Activated CD4-positive, alpha-beta memory T cell treated with anti-CD3 and anti-CD28 coated beads, Interleukin-2, amount 10 ng/mL, durations not matched to agents 7 days and 5 days (primary cell): ENCODE measurements around the gene LZTR1. TPM values are rescaled to one million over a fixed set of nuclear protein-coding genes. Genes with fewer than 3 reads are reported as not detected.

Source experiments
- CTCF ChIA-PET: fragments of 350-600 bp; sonication (Branson Sonifier 250); formaldehyde crosslinking; loops from one replicate; lab custom pipeline; 2021; ENCODE audit warnings: antibody characterized with exemption, inconsistent platforms; lab: Charles Lee
- POLR2A ChIA-PET: fragments of 350-600 bp; sonication (Branson Sonifier 250); formaldehyde crosslinking; loops from one replicate; lab custom pipeline; 2021; ENCODE audit warnings: antibody characterized with exemption; lab: Charles Lee
- DNase-seq: peaks from one replicate; pipeline ENCODE4 v3.0.0-alpha.2; 2020
- H3K27ac Mint-ChIP-seq: one replicate; pipeline ENCODE4 v1.8.0; 2021; ENCODE audit warnings: mild to moderate bottlenecking, mixed read lengths
- H3K27me3 Mint-ChIP-seq: one replicate; pipeline ENCODE4 v1.8.0; 2021; ENCODE audit warnings: mixed read lengths
- H3K36me3 Mint-ChIP-seq: one replicate; pipeline ENCODE4 v1.8.0; 2021; ENCODE audit warnings: low read depth, mixed read lengths
- H3K4me1 Mint-ChIP-seq: one replicate; pipeline ENCODE4 v1.8.0; 2021; ENCODE audit warnings: mixed read lengths
- H3K4me3 Mint-ChIP-seq: one replicate; pipeline ENCODE4 v1.8.0; 2021; ENCODE audit warnings: mild to moderate bottlenecking, mixed read lengths
- H3K9me3 Mint-ChIP-seq: one replicate; pipeline ENCODE4 v1.8.0; 2021; ENCODE audit warnings: mixed read lengths
- total RNA-seq, 2 experiments: library from RNA; stranded (reverse); gene quantifications; one replicate each; pipeline ENCODE4 v1.2.3, GENCODE V29; 2021

LZTR1 gene
- total RNA-seq, 2 experiments from 2014 or later = 53.3 to 60.3 TPM

DNA sequence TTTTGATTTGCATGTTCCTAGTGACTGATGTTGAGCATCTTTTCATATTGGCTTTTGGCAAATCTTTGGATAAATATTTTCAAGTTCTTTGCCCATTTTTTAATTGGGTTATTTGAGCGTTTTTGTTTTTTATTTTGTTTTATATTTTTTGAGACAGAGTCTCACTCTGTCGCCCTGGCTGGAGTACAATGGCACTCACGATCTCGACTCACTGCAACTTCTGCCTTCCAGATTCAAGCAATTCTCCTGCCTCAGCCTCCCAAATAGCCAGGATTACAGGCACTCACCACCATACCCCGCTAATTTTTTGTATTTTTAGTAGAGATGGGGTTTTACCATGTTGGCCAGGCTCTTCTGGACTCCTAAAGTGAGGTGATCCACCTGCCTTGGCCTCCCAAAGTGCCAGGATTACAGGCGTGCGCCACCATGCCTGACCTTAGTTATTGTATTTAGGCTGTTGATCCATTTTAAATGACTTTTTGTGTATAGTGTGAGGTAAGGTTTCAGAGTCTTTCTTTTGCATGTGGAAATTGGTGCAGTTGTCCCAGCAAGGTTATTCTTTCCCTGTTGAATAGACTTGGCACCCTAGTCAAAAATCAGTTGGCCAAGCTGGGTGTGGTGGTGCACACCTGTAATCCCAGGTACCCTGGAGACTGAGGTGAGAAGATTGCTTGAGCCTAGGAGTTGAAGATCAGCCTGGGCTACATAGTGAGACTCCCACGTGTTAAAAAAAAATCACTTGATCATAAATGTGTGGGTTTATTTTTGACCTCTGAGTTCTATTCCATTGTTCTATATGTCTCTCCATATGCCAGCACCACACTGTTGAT lies 38.8 kb upstream of the LZTR1 start:
- DNase-seq = no peak
- Mint-ChIP-seq H3K27ac (no peak overlapping the region), H3K9me3 (no peaks in the 10 kb centered on the region), H3K27me3 (no peaks in the 10 kb centered on the region), H3K4me1 (peaks cover 34% of the 10 kb centered on the region), H3K4me3 (no peak overlapping the region), H3K36me3 (peaks cover 39% of the 10 kb centered on the region)
- ChIA-PET CTCF (interaction anchor here (0.7 kb wide), 1 partner anchor 49 kb away, joined by 4 read pairs; no protein-coding TSS in a partner anchor), POLR2A (no interaction called here)

DNA sequence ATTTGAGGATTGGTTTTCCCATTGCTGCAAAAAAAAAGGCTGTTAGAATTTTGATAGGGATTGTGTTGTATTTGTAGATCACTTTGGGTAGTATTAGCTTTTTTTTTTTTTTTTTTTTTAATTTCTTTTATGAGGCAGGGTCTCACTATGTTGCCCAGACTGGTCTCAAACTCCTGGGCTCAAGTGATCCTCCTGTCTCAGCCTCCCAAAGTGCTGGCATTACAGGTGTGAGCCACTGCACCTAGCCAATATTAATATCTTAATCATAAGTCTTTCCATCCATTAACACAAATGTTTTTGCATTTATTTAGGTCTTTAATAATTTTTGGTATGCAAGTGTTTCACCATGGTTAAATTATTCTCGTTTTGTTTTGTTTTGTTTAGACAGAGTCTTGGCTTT lies 38.1 kb upstream of the LZTR1 start:
- CTCF ChIA-PET = interaction anchor here (0.7 kb wide), 1 partner anchor 48 kb away, joined by 4 read pairs; no protein-coding TSS in a partner anchor
- H3K36me3 Mint-ChIP-seq = peaks cover 39% of the 10 kb centered on the region

DNA sequence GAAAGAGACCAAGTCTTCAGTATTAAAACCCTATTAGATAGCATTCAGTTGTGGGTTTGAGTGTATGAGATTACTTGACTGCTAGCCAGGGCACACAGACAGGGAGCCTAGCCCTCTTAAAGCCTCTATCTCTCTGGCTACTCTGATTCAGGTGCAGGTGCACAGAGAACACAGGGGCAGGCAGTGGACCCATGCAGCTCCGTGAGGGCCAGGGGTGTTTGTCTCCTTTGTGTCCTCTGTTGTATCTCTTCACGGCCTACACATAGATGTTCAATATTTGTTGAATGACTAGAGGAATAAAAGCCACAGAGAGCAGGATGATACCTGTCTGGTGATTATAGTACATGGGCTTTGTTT lies 36.5 kb upstream of the LZTR1 start:
- Mint-ChIP-seq H3K4me1 (peaks cover 32% of the 10 kb centered on the region), H3K36me3 (peaks cover 43% of the 10 kb centered on the region), H3K4me3 (no peak overlapping the region), H3K27ac (no peak overlapping the region), H3K27me3 (no peaks in the 10 kb centered on the region), H3K9me3 (no peaks in the 10 kb centered on the region)
- ChIA-PET CTCF (no interaction called here), POLR2A (no interaction called here)
- no peak for DNase-seq

More for the DNA sequence above, 38.1 kb upstream of the LZTR1 start:
- no peak for DNase-seq
- no peak overlapping the region for H3K27ac Mint-ChIP-seq
- POLR2A ChIA-PET = no interaction called here
- H3K27me3 Mint-ChIP-seq = no peaks in the 10 kb centered on the region
- peaks cover 30% of the 10 kb centered on the region for H3K4me1 Mint-ChIP-seq
- no peak overlapping the region for H3K4me3 Mint-ChIP-seq
- no peaks in the 10 kb centered on the region for H3K9me3 Mint-ChIP-seq

DNA sequence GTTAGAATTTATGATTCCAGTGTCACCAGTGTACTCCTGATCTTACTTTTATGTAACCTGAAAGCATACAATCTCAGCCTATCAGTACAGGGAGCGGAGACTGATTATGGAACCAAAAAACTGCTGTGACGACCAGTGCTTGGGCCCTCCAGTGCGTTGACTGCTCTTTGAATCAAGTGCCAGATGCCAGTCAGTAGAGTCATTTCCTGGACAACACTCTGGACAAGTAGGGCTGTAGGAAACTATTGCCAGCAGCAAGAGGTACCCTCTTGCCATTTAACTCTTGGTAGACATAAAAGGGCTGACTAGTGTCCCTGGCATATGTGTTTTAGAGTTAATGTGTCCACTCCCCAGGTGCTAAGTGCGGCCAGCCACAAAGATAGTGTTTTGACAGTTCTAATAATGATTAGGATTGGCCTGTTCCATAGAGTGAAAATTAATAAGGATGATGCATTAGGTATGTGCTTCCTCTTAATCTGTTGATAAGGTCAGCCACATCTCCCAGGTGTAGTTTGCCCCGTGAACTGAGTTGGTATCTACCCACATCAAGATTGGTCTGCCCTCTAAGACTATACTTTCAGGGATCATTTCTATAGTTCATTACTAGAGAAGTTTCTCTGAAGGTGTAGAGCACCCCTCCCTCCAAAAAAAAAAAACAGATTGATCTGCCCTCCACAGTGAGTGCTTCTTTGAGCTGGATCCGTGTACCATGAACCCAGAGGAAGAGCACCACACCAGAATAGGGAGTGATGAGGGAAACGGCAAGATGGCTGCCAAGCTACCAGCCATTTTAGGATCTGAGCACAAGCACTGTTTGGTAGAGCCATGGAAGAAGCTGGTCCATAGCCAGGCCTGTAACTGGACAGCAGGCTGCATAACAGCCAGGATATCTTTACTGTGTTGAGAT lies 35.8 kb upstream of the LZTR1 start:
- Mint-ChIP-seq H3K4me1 (peaks cover 26% of the 10 kb centered on the region), H3K27ac (no peak overlapping the region), H3K27me3 (no peaks in the 10 kb centered on the region), H3K9me3 (no peaks in the 10 kb centered on the region), H3K4me3 (no peak overlapping the region), H3K36me3 (peaks cover 41% of the 10 kb centered on the region)
- DNase-seq = no peak
- ChIA-PET POLR2A (no interaction called here), CTCF (no interaction called here)

DNA sequence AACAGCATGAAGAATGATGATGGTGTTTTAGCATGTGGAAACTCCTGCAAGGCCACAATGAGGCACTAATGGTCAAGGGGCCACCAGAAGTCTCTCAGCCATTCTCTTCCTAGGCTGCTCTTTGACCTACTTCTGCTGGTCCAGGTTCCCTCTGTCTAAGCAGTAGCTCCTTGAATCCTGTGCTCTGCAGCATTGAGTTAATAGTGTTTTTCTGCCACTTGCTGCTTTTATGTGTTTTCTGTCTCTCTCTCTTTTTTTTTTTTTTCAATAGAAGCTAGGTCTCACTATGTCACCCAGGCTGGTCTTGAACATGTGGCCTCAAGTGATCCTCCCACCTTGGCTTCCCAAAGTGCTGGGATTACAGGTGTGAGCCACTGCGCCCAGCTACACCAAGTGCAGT lies 35.1 kb upstream of the LZTR1 start:
- Mint-ChIP-seq H3K27me3 (no peaks in the 10 kb centered on the region), H3K36me3 (peaks cover 44% of the 10 kb centered on the region), H3K4me1 (peaks cover 23% of the 10 kb centered on the region), H3K9me3 (no peaks in the 10 kb centered on the region), H3K4me3 (no peak overlapping the region), H3K27ac (no peak overlapping the region)
- DNase-seq = no peak
- POLR2A ChIA-PET = no interaction called here
- CTCF ChIA-PET = interaction anchor here (0.6 kb wide), 1 partner anchor 142 kb away, joined by 4 read pairs; no protein-coding TSS in a partner anchor

DNA sequence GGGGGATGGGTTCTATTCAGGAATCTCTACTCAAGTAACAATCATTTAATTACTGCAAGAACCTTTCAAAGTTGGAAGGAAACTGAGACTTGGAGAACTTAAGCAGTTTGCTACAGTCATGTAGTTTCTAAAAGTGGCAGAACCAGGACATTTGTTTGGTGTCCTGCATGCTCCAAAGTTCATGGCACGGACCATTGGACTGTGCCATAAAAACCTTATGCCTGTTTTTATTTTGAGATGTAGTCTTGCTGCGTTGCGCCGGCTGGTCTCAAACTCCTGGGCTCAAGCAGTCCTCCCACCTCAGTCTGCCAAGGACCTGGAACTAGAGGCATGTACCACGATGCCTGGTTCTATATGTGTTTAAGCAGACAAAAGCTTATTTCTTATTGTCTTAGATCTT lies 33.6 kb upstream of the LZTR1 start:
- CTCF ChIA-PET = interaction anchor here (1.8 kb wide), 1 partner anchor 31 kb away, joined by 4 read pairs; the partner anchor contains the start of gene CRKL
- no peak for DNase-seq

DNA sequence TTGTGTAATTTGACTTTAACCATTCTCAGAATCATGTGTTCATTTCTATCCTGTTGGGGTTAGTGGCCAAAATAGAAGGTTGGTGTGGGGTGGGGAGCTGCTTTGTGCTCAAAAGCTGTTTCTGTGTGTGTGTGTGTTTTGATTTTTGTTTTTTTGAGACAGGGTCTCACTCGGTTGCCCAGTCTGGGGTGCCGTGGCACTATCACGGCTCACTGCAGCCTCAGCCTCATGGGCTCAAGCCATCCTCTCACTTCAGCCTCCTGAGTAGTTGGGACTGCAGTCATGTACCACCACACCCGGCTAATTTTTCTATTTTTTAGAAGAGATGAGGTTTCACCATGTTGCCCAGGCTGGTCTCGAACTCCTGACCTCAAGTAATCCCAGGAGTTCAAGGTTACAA lies 33.1 kb upstream of the LZTR1 start:
- Mint-ChIP-seq H3K4me3 (no peak overlapping the region), H3K9me3 (no peaks in the 10 kb centered on the region), H3K27me3 (no peaks in the 10 kb centered on the region), H3K4me1 (peaks cover 15% of the 10 kb centered on the region), H3K27ac (no peak overlapping the region), H3K36me3 (peaks cover 49% of the 10 kb centered on the region)
- no peak for DNase-seq
- POLR2A ChIA-PET = interaction anchor here (0.9 kb wide), 1 partner anchor 8 kb away, joined by 3 read pairs; no protein-coding TSS in a partner anchor
- CTCF ChIA-PET = interaction anchor here (1.8 kb wide), 1 partner anchor 32 kb away, joined by 4 read pairs; the partner anchor contains the start of gene CRKL

More for the DNA sequence above, 33.6 kb upstream of the LZTR1 start:
- Mint-ChIP-seq H3K27ac (no peak overlapping the region), H3K4me1 (peaks cover 18% of the 10 kb centered on the region), H3K9me3 (no peaks in the 10 kb centered on the region), H3K27me3 (no peaks in the 10 kb centered on the region), H3K4me3 (no peak overlapping the region), H3K36me3 (peaks cover 44% of the 10 kb centered on the region)
- POLR2A ChIA-PET = interaction anchor here (0.9 kb wide), 1 partner anchor 9 kb away, joined by 3 read pairs; no protein-coding TSS in a partner anchor

DNA sequence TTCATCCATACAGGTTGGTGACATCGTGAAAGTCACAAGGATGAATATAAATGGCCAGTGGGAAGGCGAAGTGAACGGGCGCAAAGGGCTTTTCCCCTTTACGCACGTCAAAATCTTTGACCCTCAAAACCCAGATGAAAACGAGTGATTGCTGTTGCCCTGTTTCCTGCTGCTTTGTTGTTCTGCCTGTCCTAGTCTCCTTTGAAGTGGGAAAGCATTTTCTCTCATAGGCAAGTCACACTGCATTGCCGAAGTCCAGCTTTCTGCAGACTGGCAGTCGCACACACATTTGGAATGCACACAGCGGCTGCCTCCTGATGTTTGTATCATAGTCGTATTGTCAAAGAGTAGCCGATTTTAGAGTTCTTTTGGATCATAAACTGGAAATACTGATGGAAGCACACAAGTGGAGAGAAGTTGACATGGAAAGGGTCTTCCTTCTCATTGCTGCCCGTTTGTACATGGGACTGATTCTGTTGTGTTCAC lies 32.4 kb upstream of the LZTR1 start:
- CTCF ChIA-PET = interaction anchor here (1.8 kb wide), 1 partner anchor 33 kb away, joined by 4 read pairs; the partner anchor contains the start of gene CRKL
- H3K4me1 Mint-ChIP-seq = peaks cover 15% of the 10 kb centered on the region
- DNase-seq = no peak
- no peak overlapping the region for H3K4me3 Mint-ChIP-seq
- H3K27ac Mint-ChIP-seq = no peak overlapping the region
- H3K36me3 Mint-ChIP-seq = peaks cover 53% of the 10 kb centered on the region
- no peaks in the 10 kb centered on the region for H3K27me3 Mint-ChIP-seq
- no peaks in the 10 kb centered on the region for H3K9me3 Mint-ChIP-seq
- POLR2A ChIA-PET = no interaction called here

DNA sequence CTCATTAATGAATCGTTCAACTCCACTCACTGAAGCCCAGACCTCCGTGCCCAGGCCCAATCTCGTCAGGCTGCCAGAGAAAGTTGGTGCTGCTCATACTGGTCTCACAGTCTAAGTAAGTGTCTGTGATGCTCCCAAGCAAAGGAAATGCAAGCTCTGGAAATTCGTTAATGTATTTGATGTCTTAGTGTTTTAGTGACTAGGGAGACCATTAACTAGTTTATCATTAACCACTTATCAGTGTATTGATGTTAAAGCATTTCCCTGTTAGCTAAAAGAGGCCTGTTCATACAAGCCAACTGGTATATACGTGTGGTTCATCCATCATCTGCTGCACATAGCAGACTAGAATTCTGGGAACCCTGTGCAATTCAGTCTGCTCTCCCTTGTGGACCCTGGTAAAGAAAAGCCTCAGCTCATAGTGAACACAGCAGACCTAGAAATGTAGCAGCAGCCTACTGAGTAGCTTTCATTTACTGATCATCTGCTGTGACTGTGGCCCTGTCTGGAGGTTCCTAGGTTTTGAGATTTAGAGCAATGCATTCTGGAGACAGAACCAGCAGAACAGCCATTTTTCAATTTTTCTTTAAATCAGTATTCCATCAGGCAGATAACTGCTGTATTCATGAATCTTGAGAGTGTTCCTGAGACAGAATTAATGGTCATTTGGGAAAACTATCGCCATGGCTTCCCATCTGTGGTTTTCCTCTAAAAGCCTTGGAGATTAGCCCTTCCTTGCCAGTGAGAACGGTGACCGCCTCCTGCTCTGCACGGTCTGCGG lies 30.8 kb upstream of the LZTR1 start:
- H3K9me3 Mint-ChIP-seq = no peaks in the 10 kb centered on the region
- peaks cover 1% of the 10 kb centered on the region for H3K27me3 Mint-ChIP-seq
- H3K4me3 Mint-ChIP-seq = no peak overlapping the region
- ChIA-PET CTCF (no interaction called here), POLR2A (no interaction called here)
- H3K27ac Mint-ChIP-seq = no peak overlapping the region
- peaks cover 45% of the 10 kb centered on the region for H3K36me3 Mint-ChIP-seq
- peaks cover 16% of the 10 kb centered on the region for H3K4me1 Mint-ChIP-seq
- DNase-seq = no peak

DNA sequence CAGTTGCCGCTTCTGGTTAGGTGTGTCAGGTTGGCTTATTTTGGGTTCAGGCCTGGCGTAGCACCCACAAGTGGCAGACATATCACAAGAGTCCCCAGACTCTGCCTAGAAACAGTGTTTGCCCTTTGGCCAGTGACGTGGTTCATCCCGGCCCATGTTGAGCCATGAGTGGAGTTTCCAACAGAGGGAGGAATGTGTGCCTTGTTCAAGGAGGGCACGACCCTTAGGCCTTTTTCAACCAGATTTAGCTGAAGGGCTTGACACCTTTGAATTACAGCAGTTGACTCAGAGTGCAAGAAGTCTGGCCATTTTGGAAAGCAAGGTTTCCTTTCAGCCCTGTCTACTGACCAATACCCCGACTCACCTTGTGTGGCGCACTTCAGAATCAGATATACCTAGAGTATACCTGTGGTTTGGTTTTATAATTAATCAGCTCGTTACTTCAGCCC lies 30.1 kb upstream of the LZTR1 start:
- H3K27me3 Mint-ChIP-seq = peaks cover 5% of the 10 kb centered on the region
- ChIA-PET POLR2A (no interaction called here), CTCF (no interaction called here)
- no peak overlapping the region for H3K4me3 Mint-ChIP-seq
- H3K27ac Mint-ChIP-seq = no peak overlapping the region
- H3K4me1 Mint-ChIP-seq = peaks cover 14% of the 10 kb centered on the region
- no peak for DNase-seq
- peaks cover 41% of the 10 kb centered on the region for H3K36me3 Mint-ChIP-seq
- no peaks in the 10 kb centered on the region for H3K9me3 Mint-ChIP-seq

DNA sequence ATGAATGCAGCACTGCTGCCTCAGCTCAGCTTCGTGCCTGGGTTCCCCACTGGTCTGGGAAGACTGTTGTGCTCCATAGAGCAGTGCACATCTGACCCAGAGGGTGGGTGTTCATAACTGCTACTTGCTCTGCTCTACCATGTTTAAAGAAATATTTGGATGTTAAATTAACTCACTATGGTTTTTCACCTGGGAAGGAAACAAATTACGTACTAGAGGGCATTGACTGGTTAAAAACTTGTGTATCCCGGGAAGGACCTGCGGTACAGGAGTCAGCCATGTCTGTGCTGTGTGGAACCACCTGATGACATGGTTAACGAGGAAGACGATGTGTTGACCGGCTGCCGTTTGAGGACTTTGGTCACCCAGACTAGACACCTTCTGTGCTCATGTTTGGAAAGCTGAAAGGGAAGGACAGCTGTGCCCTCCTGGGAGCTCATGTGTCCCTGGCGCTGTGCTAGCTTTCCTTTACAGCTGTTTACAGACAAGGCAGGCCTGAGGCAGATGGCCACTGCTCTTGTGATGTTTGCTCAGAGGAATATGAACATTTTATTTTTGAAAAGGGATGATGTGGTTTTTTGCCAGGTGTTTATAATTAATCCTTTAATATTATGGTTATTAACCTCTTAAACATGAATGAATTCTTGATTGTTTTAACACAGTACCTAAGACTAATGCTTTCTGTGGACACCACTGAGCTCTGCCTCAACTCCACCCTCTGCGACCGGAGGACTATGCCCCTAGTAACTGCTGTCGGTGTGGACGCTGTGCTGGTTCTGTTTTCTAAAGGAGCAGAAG lies 29.4 kb upstream of the LZTR1 start:
- POLR2A ChIA-PET = interaction anchor here (1.4 kb wide), 1 partner anchor 29 kb away, joined by 3 read pairs; no protein-coding TSS in a partner anchor
- peaks cover 6% of the 10 kb centered on the region for H3K27me3 Mint-ChIP-seq
- CTCF ChIA-PET = interaction anchor here (0.9 kb wide), 1 partner anchor 9 kb away, joined by 8 read pairs; no protein-coding TSS in a partner anchor
- peaks cover 14% of the 10 kb centered on the region for H3K4me1 Mint-ChIP-seq
- no peak overlapping the region for H3K4me3 Mint-ChIP-seq
- H3K9me3 Mint-ChIP-seq = no peaks in the 10 kb centered on the region
- DNase-seq = no peak
- H3K36me3 Mint-ChIP-seq = peaks cover 41% of the 10 kb centered on the region
- no peak overlapping the region for H3K27ac Mint-ChIP-seq
